Measurements from ENCODE around the gene DCUN1D3.

The DCUN1D3 gene

GRCh38 chr16:20918486-20919239 is 18.5 kb upstream of the DCUN1D3 start:
- DNase-seq = no peak

DNA sequence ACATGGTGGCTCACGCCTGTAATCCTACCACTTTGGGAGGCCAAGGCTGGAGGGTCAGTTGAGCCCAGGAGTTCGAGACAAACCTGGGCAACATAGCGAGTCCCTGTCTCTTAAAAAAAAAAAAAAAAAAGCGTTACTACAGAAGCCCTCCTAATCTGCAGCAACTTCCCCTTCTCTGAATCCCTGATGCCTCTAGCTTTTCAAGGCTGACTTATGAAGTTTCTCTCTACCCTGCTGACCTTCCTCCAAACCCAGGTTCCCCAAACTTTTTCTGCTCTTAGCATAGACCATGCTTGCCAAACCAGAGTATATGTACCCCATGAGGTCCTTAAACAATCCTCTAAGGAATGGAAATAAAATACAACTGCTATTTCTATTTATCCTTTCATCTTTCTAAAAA is 16.8 kb upstream of the DCUN1D3 start:
- no peak for DNase-seq

DNA sequence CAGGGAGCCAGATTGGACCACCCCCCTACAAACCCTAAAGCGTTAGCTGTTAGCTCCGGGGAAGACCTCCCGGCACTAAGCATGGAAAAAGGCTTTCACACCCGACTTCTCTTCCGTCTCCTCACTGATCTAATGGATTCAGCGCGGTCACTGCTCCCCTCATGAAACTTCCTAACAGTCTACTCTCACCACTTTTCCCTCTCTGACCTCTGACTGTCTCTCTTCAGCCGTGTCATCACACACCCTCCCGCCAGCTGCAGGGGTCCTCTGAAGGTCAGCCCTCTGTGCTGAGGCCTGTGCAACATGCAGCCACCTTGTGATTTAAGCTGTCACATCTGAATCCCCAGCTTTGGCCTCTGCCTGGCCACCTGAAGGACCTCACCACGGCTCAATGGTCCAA is 16.1 kb upstream of the DCUN1D3 start:
- no peak for DNase-seq

DNA sequence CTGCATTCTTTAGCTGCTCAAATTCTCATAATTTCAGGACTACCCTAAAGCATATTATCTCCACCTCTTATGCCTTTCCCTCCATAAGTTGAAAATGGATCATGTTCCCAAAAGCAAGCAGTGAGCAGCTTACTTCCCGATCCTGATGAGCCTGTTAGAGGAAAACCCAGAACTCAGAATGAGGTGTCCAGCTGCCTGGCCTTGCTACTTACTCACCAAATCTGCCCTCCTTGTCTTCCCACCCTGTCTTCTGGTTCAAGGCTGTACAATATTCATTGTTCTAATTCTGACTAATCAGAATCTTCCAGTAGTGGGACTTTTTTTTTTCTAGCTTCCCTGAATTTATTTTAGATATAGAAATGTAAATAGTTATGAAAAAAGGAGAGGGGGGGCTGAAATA is 11.2 kb upstream of the DCUN1D3 start:
- peak; percentile 31 for DNase-seq

GRCh38 chr16:20910781-20911321 is 10.7 kb upstream of the DCUN1D3 start:
- DNase-seq = no peak

- DNase-seq = no peak
Measured at GRCh38 chr16:20906341-20907255, 6.4 kb upstream of the DCUN1D3 start.

DNA sequence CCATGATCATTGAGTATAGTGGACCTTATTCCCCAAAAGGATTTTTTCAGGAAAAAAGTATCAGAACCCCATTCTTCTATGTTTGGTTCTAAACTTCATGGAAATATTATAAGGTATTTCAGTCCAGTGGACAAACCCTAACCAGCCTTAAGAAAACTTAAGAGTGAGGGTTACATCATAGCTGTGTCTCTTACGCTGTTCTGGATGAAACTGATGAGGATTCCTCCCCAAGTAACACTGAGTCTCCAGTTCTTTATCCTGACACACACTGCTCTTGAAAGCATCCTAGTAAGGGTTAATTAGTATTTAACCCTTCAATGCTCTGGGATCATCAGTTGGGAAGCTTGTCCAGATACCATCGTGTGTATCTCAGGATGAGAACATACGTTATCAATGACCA is 5.4 kb upstream of the DCUN1D3 start:
- no peak for DNase-seq

DNA sequence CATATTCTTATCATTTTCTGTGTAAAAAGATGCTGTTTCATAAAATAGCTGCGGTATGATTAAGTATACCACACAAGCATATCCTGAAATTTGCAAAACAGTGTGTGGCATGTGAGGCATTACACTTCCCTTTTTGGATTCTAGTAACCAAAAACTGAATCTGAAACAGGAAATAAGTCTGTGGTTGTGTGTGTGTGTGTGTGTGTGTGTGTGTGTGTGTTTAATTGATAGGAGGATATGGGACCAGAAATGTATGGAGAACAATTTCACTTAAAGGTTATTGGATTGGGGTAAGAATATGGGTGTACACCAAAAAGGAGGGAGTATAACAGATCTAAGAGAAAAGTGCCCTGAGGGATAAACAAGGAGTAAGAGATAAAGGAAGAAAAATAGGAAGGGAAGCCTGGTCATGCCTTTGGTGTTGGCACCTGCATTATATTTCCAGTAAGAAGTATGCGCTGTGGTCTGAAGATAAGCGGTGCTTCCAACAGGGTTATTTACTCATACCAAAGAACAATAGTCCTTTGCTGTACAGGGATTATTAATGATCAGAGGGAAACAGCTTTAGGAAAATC is 4.4 kb upstream of the DCUN1D3 start:
- no peak for DNase-seq

GRCh38 chr16:20903899-20904506 is 3.8 kb upstream of the DCUN1D3 start:
- DNase-seq = no peak

- no peak for DNase-seq
Measured at GRCh38 chr16:20903116-20903898, 3.1 kb upstream of the DCUN1D3 start.

GRCh38 chr16:20902426-20902825 is 2.3 kb upstream of the DCUN1D3 start:
- no peak for DNase-seq

DNA sequence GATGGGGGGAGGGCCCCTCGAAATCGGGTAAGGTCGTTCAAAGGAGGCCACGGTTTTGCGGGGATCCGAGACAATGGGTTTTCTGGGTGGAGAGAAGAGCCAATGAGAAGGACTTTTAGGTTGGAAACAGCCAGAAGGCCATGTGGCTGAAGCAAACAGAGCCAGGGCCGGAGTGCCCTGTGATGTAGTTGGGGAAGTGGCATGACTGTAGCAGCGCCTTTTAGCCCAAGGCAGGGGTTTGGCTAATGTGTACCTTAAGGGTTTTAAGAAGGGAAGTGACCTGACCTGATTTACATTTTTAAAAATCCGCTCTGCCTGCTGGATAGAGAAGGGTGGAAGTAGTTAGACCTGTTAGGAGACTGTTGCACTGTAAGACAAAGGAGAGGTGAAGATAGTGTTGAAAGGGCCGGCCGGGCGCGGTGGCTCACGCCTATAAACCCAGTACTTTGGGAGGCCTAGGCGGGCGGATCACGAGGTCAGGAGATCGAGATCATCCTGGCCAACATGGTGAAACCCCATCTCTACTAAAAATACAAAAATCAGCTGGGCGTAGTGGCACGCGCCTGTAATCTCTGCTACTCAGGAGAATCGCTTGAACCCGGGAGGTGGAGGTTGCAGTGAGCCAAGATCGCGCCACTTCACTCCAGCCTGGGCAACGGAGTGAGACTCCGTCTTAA is 1.4 kb upstream of the DCUN1D3 start:
- peak; percentile 44 to 47 for DNase-seq

GRCh38 chr16:20901068-20901435 is 894 bp upstream of the DCUN1D3 start:
- no peak for DNase-seq

GRCh38 chr16:20899477-20900298 is 470 bp downstream of the DCUN1D3 start:
- no peak for DNase-seq

- no peak for DNase-seq
Measured at GRCh38 chr16:20899071-20899470, 1.1 kb downstream of the DCUN1D3 start.

GRCh38 chr16:20897922-20898321 is 2.2 kb downstream of the DCUN1D3 start:
- no peak for DNase-seq

- DNase-seq = no peak
Measured at GRCh38 chr16:20897253-20897897, 2.8 kb downstream of the DCUN1D3 start.

- DNase-seq = no peak
Measured at GRCh38 chr16:20894388-20894787, 5.8 kb downstream of the DCUN1D3 start.

- no peak for DNase-seq
Measured at GRCh38 chr16:20889625-20890275, 10.4 kb downstream of the DCUN1D3 start.

GRCh38 chr16:20887207-20887606 is 13.0 kb downstream of the DCUN1D3 start:
- no peak for DNase-seq

Measured in activated T-cell treated with anti-CD3 and anti-CD28 coated beads, Interleukin-2, amount 50 U/mL, for 48 hours (primary cell).